H9 (cell line): ENCODE results near the gene FXYD1. TPM values are rescaled to one million over a fixed set of nuclear protein-coding genes. Genes with fewer than 3 reads are reported as not detected.

Source experiments
- DNase-seq: peaks from one replicate; pipeline ENCODE4 v3.0.0-alpha.2; 2017
- H2AFZ ChIP-seq: one replicate; pipeline ENCODE4 v1.6.1; 2013; ENCODE audit warnings: mild to moderate bottlenecking, low read length, control low read depth, moderate library complexity
- H2AK5ac ChIP-seq: 2 replicates; pipeline ENCODE4 v1.6.1; 2013; ENCODE audit warnings: low read length, control low read depth, mixed read lengths; ENCODE audit not compliant: insufficient read length
- H2BK120ac ChIP-seq: one replicate; pipeline ENCODE4 v1.6.1; 2013; ENCODE audit warnings: low read depth, mild to moderate bottlenecking, low read length, control low read depth, inconsistent platforms; ENCODE audit not compliant: poor library complexity, severe bottlenecking
- H2BK12ac ChIP-seq: 2 replicates; pipeline ENCODE4 v1.6.1; 2013; ENCODE audit warnings: low read length, control low read depth, mixed read lengths, low read depth; ENCODE audit not compliant: insufficient read length
- H2BK15ac ChIP-seq: 2 replicates; pipeline ENCODE4 v1.6.1; 2013; ENCODE audit warnings: low read depth, low read length, control low read depth
- H2BK20ac ChIP-seq: one replicate; pipeline ENCODE4 v1.6.1; 2013; ENCODE audit warnings: low read depth, mild to moderate bottlenecking, low read length, control low read depth, inconsistent platforms; ENCODE audit not compliant: poor library complexity, severe bottlenecking
- H2BK5ac ChIP-seq: 2 replicates; pipeline ENCODE4 v1.6.1; 2013; ENCODE audit warnings: low read length, control low read depth, mixed read lengths; ENCODE audit not compliant: insufficient read length
- H3K14ac ChIP-seq: 2 replicates; pipeline ENCODE4 v1.6.1; 2013; ENCODE audit warnings: low read length, control low read depth; ENCODE audit not compliant: insufficient read depth
- H3K18ac ChIP-seq: 2 replicates; pipeline ENCODE4 v1.6.1; 2013; ENCODE audit warnings: low read depth, mild to moderate bottlenecking, mixed read lengths, low read length, control low read depth; ENCODE audit not compliant: insufficient read length
- H3K23ac ChIP-seq: 2 replicates; pipeline ENCODE4 v1.6.1; 2013; ENCODE audit warnings: low read length, control low read depth, mixed read lengths, low read depth; ENCODE audit not compliant: insufficient read length
- H3K23me2 ChIP-seq: 2 replicates; pipeline ENCODE4 v1.6.1; 2013; ENCODE audit warnings: low read depth, mild to moderate bottlenecking, mixed read lengths, low read length, control low read depth; ENCODE audit not compliant: insufficient read length, poor library complexity, severe bottlenecking
- H3K27ac ChIP-seq: 2 replicates; pipeline ENCODE4 v1.5.1; 2013; ENCODE audit warnings: low read length, control low read depth, mixed read lengths, low read depth; ENCODE audit not compliant: insufficient read length
- H3K27me3 ChIP-seq: 2 replicates; pipeline ENCODE4 v1.6.1; 2013; ENCODE audit warnings: low read length, control low read depth, inconsistent platforms; ENCODE audit not compliant: insufficient read depth
- H3K4ac ChIP-seq: 2 replicates; pipeline ENCODE4 v1.6.1; 2013; ENCODE audit warnings: low read depth, mild to moderate bottlenecking, control low read depth, inconsistent platforms, low read length, moderate library complexity
- H3K4me1 ChIP-seq: 2 replicates; pipeline ENCODE4 v1.6.1; 2013; ENCODE audit warnings: low read length, control low read depth, inconsistent platforms; ENCODE audit not compliant: insufficient read depth
- H3K4me2 ChIP-seq: 2 replicates; pipeline ENCODE4 v1.6.1; 2013; ENCODE audit warnings: low read length, control low read depth, mixed read lengths; ENCODE audit not compliant: insufficient read length, insufficient read depth
- H3K56ac ChIP-seq: 2 replicates; pipeline ENCODE4 v1.6.1; 2013; ENCODE audit warnings: low read depth, mild to moderate bottlenecking, mixed read lengths, low read length, control low read depth; ENCODE audit not compliant: insufficient read length
- H3K79me1 ChIP-seq: 2 replicates; pipeline ENCODE4 v1.6.1; 2013; ENCODE audit warnings: low read depth, mild to moderate bottlenecking, moderate library complexity, low read length, control low read depth, inconsistent platforms; ENCODE audit not compliant: insufficient read depth, poor library complexity, severe bottlenecking
- H3K79me2 ChIP-seq: 2 replicates; pipeline ENCODE4 v1.6.1; 2013; ENCODE audit warnings: low read length, control low read depth, inconsistent platforms; ENCODE audit not compliant: insufficient read depth
- H3K9ac ChIP-seq: 2 replicates; pipeline ENCODE4 v1.6.1; 2013; ENCODE audit warnings: low read length, control low read depth, mixed read lengths; ENCODE audit not compliant: insufficient read length; ENCODE audit errors: extremely low read depth
- H3K9me3 ChIP-seq: one replicate; pipeline ENCODE4 v1.6.1; 2013; ENCODE audit warnings: low read depth, low read length, inconsistent platforms; ENCODE audit not compliant: control insufficient read depth
- H3T11ph ChIP-seq: one replicate; pipeline ENCODE4 v1.6.1; 2013; ENCODE audit warnings: mild to moderate bottlenecking, low read length, control low read depth, inconsistent platforms
- H4K20me1 ChIP-seq: one replicate; pipeline ENCODE4 v1.6.1; 2013; ENCODE audit not compliant: control insufficient read depth, insufficient read length, insufficient read depth
- H4K5ac ChIP-seq: 2 replicates; pipeline ENCODE4 v1.6.1; 2013; ENCODE audit warnings: low read depth, mild to moderate bottlenecking, mixed read lengths, low read length, control low read depth; ENCODE audit not compliant: insufficient read length
- H4K8ac ChIP-seq: replicated peaks from 2 replicates; pipeline ENCODE4 v1.6.1; 2013; ENCODE audit warnings: low read length, control low read depth, mixed read lengths, low read depth; ENCODE audit not compliant: insufficient read length
- H4K91ac ChIP-seq: 2 replicates; pipeline ENCODE4 v1.6.1; 2013; ENCODE audit warnings: low read depth, mild to moderate bottlenecking, moderate library complexity, mixed read lengths, low read length, control low read depth; ENCODE audit not compliant: insufficient read length
- H3K27ac Mint-ChIP-seq, 3 experiments: 2 replicates in 2 of 3; 3 replicates in 1 of 3; pipeline ENCODE4 v1.8.0; 2020 to 2021; ENCODE audit warnings: mixed read lengths in 3 of 3, mild to moderate bottlenecking in 1 of 3, moderate library complexity in 1 of 3
- H3K27me3 Mint-ChIP-seq: 2 replicates; pipeline ENCODE4 v1.8.0; 2021; ENCODE audit warnings: low read depth, mild to moderate bottlenecking, moderate library complexity, mixed read lengths
- H3K36me3 Mint-ChIP-seq, 3 experiments: 2 replicates in 2 of 3; 3 replicates in 1 of 3; pipeline ENCODE4 v1.8.0; 2020 to 2021; ENCODE audit warnings: low read depth in 3 of 3, mixed read lengths in 3 of 3; ENCODE audit not compliant: insufficient read depth in 1 of 3
- H3K4me1 Mint-ChIP-seq, 2 experiments: 2 replicates each; pipeline ENCODE4 v1.8.0; 2020; ENCODE audit warnings: mixed read lengths in 2 of 2
- H3K4me3 Mint-ChIP-seq, 2 experiments: 2 replicates in 1 of 2; 3 replicates in 1 of 2; pipeline ENCODE4 v1.8.0; 2020 to 2021; ENCODE audit warnings: mild to moderate bottlenecking in 2 of 2, mixed read lengths in 2 of 2, moderate library complexity in 1 of 2
- H3K9me3 Mint-ChIP-seq, 2 experiments: 2 replicates in 1 of 2; 3 replicates in 1 of 2; pipeline ENCODE4 v1.8.0; 2020; ENCODE audit warnings: mild to moderate bottlenecking in 2 of 2, mixed read lengths in 2 of 2, moderate library complexity in 1 of 2
- CTCF ChIP-seq: fragments of 200-600 bp; sonication (generic); conservative IDR thresholded peaks from 3 replicates; pipeline ENCODE4 v1.8.0; 2021; ENCODE audit warnings: antibody characterized with exemption, mild to moderate bottlenecking
- WGBS: extraction: QIAGEN DNeasy Blood & Tissue Kit; methylation state at CpG from one replicate; pipeline ENCODE4 v1.1.7; 2013; ENCODE audit warnings: missing lambda C conversion rate, low lambda C conversion rate, mixed read lengths; ENCODE audit not compliant: insufficient read length; ENCODE audit errors: extremely low coverage; 5-methylcytosine and 5-hydroxymethylcytosine counted together
- total RNA-seq: library from RNA; stranded (reverse); gene quantifications from 2 replicates; pipeline ENCODE4 v1.2.1, GENCODE V29; 2021

The FXYD1 gene
- total RNA-seq, 1 experiment from 2014 or later = 7.7 TPM

- H2BK20ac ChIP-seq = no peak overlapping the region
- no peak overlapping the region for H3K4ac ChIP-seq
- H3K23me2 ChIP-seq = peaks cover 3% of the 10 kb centered on the region
- Mint-ChIP-seq H3K27me3 (peaks cover 26% of the 10 kb centered on the region), H3K9me3 (no peaks in the 10 kb centered on the region; a peak in 1 of 5 replicates), H3K4me1 (peaks cover 23 to 36% of the 10 kb centered on the region in 2 experiments), H3K27ac (no peak overlapping the region), H3K36me3 (peaks cover 0 to 3% (median 0%) of the 10 kb centered on the region in 3 experiments; a peak in 1 of 7 replicates), H3K4me3 (no peak overlapping the region)
- peaks cover 2% of the 10 kb centered on the region; the same call in 1 of the 2 replicates for H3K4me1 ChIP-seq
- H4K8ac ChIP-seq = no peak overlapping the region
- no peak overlapping the region for H2BK15ac ChIP-seq
- H3K27me3 ChIP-seq = no peaks in the 10 kb centered on the region; the same call in 1 of the 2 replicates
- H3K9me3 ChIP-seq = no peaks in the 10 kb centered on the region
- no peak overlapping the region for H4K91ac ChIP-seq
- H2AFZ ChIP-seq = no peak overlapping the region
- H2AK5ac ChIP-seq = no peak overlapping the region
- H2BK120ac ChIP-seq = no peak overlapping the region
- no peak overlapping the region for H3K14ac ChIP-seq
- H4K20me1 ChIP-seq = no peaks in the 10 kb centered on the region
- H2BK12ac ChIP-seq = no peak overlapping the region
- H3K23ac ChIP-seq = no peak overlapping the region
- no peak overlapping the region for H3T11ph ChIP-seq
- H3K4me2 ChIP-seq = no peak overlapping the region
- no peak overlapping the region for H3K27ac ChIP-seq
- no peak overlapping the region for H3K56ac ChIP-seq
- no CpG with 5 or more reads among the region's 11 CpGs for WGBS
- no peak overlapping the region for H3K18ac ChIP-seq
- H3K79me1 ChIP-seq = no peaks in the 10 kb centered on the region
- no peaks in the 10 kb centered on the region for H3K79me2 ChIP-seq
- H2BK5ac ChIP-seq = no peak overlapping the region
- DNase-seq = no peak
- H4K5ac ChIP-seq = no peak overlapping the region
- H3K9ac ChIP-seq = no peak overlapping the region
- no peak for TF ChIP-seq CTCF
Observed at GRCh38 chr19:35136231-35136630, 2.4 kb upstream of the FXYD1 start.
